Stimulated activated CD4-positive, alpha-beta T cell treated with anti-CD3 and anti-CD28 coated beads, Interleukin-4, amount 100 ng/mL, for 1 hour (primary cell): ENCODE measurements around the gene RBFOX1.

Source experiments
- DNase-seq: peaks from one replicate; pipeline ENCODE4 v3.0.0-alpha.2; 2020

The RBFOX1 gene

DNA sequence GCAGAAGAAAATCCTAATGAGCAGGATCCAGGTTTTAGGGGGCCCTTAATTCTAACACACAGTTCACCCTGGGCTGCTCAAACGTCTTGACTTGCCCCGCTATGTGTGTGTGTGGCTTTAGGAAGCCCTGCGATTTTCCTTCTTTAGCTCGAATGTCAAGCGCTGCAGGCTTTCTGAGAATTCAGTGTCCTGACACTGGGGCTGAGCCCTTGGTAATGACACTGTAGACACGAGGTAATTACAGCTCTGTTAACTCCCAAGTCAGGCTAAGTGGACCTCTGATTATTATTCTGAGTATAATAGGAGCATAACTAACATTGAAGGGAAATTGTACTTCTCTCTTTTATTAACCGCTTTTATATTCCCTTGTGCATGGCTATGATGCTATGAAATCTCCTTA, 202.1 kb downstream of the RBFOX1 start:
- DNase-seq, result no peak

- no peak for DNase-seq
Measured at GRCh38 chr16:7541026-7541425, 208.4 kb downstream of the RBFOX1 start.

- DNase-seq, result no peak
Measured at GRCh38 chr16:7545251-7545650, 212.6 kb downstream of the RBFOX1 start.

DNA sequence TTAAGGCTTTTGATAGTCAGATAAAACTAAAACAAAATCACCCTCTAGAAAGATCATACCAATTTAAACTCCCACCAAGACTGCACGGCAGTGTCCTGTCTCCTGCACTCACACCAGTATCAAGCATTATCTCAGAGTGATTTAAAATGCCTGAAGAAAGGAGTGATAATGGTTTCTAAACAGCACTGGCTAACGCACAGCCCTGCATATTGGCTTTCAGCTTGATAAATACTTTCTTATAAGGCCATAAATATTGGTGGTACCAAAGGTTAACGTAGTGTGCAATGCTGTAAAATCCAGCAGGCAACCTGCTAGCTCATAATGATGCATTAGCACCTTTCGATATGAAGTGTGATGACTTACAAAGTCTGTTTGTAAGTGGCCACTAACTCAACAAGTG, 214.3 kb downstream of the RBFOX1 start:
- DNase-seq, result no peak

GRCh38 chr16:7547736-7548135, 215.1 kb downstream of the RBFOX1 start:
- no peak for DNase-seq

- DNase-seq, result no peak
Measured at GRCh38 chr16:7548796-7549318, 216.2 kb downstream of the RBFOX1 start.

DNA sequence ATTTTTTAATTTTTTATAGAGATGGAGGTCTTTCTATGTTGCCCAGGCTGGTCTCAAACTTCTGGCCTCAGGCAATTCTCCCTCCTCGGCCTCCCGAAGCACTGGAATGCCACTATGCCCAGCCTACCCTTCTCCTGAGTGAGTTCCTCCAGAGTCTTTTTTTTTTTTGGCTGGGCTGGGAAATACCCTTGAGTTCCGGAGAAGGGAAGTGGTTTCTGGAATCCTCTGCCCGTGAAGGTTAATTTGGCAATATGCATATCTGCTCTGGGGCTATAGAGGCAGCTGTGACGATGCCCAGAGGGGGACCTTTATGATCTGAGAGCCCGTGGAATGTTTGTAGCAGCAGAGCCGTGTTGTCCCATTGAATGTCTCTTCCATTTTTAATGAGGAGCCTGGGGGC, 217.5 kb downstream of the RBFOX1 start:
- no peak for DNase-seq

DNA sequence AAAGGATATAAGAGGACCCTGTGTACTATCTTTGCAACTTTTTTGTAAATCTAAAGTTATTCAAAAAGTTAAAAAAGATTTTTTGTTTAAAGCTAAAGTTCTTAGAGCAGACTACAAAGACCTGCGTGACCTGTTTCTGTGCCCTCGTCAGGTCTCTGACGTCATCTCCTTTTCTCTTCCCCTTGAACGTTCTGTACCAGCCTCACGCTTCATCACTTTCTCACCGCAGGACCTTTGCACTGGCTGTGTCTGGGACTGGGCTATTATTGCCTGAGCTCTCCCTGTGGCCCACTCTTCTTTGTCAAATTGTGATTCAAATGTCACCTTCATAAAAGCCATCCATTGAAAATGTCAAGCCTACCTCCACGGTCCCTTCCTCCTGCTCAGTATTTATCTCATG, 222.8 kb downstream of the RBFOX1 start:
- DNase-seq, result no peak

DNA sequence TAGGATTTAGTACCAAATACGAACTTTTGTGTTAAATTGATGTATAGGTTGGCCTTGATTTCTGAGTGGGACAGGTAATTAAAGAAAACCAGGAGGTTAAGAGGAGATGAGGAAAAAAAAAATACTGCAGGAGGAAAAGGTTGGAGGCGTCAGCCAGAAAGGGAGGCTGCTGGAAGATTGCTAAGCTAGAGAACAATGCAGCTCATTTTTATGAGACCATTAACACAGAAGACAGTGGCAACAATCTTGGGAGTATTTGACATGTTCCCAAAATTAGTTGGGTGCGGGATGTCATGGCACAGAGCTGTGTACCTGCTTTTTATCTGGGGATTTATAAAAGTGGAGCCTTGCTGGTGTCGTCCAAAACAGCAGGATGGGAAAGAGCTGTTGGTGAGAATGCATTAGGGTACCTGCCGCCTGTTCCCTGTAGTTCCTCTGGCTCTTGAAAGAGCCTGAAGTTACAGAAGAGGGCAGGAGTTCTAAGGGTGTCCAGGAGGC, 229.3 kb downstream of the RBFOX1 start:
- no peak for DNase-seq

GRCh38 chr16:7566360-7566759, 233.7 kb downstream of the RBFOX1 start:
- no peak for DNase-seq

GRCh38 chr16:7571366-7571765, 238.7 kb downstream of the RBFOX1 start:
- DNase-seq, result no peak

DNA sequence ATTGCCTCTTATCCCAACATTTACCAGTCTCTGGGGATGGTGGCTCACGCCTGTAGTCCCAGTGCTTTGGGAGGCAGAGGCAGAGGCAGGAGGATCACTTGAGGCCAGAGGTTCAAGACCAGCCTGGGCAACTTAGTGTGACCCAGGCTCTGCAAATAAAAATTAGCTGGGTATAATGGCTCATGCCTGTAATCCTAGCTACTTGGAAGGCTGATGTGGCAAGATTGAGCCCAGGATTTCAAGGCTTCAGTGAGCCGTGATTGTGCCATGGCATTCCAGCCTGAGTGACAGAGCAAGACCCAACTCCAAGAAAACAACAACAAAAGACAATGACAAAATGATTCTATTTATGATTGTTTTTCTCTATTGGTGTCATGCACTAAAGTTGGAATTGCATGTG, 244.9 kb downstream of the RBFOX1 start:
- no peak for DNase-seq

- no peak for DNase-seq
Measured at GRCh38 chr16:7579454-7579853, 246.8 kb downstream of the RBFOX1 start.

DNA sequence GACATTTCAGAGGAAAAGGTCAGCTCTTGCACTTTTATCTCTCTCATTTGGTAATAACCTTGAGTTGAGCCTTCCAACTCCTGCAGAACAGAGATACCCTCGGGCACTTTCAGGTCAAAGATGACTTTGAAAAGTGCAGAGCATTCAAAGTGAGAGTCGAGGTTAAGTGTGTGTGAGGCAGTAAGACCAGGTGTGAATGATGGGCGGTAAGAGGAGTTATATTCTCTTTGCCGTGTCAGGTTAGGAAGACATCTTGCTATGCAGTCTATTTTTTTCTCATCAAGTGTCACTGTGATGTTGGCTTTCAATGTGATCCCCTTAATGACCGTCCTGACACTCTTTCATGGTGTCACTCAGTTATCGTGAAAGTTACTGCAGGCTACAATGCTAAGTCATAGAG, 248.5 kb downstream of the RBFOX1 start:
- DNase-seq, result no peak

DNA sequence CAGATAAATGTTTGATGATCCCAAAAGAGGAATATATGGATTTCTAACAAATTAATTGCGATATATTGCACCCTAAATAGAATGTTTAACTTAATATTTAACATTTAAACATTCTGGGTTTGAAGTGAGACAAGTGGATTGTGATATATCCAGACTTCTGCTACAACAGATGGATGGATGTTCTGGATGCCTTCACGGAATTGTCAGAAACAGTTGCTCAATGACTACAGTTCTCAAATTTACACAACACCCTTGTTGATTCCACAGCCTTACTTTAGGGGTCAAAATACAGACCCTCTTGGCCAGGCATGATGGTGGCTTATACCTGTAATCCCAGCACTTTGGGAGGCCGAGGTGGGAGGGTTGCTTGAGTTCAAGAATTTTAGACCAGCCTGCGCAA, 250.8 kb downstream of the RBFOX1 start:
- no peak for DNase-seq

DNA sequence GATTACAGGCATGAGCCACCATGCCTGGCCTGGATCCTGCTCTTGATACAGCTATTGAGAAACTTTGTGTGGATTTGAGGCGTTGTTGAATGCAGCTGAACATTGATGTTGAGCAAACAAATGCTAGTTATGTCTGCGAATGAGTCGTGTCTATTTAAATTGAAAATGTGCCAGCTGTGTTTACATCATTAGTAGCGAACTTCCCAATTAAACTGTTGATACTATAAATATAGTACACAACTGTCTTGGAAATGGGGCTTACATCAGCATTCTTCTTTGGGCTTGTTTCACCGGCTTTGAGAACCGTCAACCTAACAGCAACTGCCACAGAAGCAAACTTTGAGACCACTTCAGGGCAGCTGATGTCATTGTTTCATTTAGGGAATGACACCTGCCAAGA, 251.9 kb downstream of the RBFOX1 start:
- no peak for DNase-seq

DNA sequence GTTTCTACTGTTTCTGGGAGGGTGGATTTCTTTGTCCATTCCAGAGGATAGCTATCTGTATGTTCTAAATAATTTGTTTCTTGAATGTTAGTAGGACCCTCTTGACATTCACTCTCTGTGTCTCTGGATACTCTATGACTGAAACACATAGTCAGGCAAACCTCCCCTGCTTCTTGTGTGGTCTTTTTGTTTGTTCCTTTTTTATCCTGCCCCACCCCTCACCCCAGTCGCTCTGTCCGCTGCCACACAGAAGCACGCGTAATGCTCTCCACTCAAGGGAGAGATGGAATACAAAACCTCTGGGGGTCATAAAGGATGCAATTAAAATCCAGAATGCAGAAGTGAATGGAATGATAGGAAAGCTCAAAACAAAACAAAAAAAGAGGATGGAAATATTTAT, 253.1 kb downstream of the RBFOX1 start:
- DNase-seq, result no peak

DNA sequence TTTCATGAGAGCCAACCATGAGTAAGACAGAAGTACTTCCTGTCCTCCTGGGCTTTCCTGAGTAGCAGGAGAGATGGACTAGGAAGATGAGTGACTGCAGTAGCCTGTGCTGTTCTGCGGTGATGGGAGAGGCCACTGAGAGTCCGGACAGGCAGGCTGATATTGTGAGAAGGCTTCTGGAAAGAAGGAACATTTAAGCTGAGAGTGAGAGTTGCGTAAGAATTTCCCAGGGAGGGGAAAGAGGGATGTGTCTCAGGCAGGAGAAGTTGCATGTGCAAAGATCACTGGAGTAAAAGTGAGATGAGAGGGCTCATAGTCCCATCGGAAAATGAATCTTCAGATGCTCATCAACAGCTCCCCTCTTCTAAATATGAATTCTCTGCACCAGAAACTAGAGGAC, 258.3 kb downstream of the RBFOX1 start:
- no peak for DNase-seq

- no peak for DNase-seq
Measured at GRCh38 chr16:7596308-7596707, 263.7 kb downstream of the RBFOX1 start.

GRCh38 chr16:7597677-7598076, 265.0 kb downstream of the RBFOX1 start:
- no peak for DNase-seq

DNA sequence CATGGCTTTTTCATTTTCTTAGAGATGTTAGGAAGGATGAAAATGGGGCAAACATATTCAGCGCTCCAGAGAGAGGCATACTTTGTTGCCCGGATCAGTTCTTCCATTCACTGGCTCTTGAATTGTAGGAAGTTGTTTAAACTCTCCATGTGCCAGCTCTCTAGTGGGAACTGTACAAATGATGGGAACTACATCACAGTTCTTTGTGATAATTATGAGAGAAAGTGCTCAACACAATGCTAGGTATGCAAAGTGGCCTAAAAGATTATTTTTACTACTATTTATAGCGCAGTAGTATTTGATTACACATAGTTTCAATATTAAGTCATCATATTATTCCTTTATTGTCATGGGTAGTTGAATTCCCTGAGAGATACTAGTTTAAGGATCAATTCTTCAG, 268.5 kb downstream of the RBFOX1 start:
- DNase-seq, result no peak

- DNase-seq, result no peak
Measured at GRCh38 chr16:7602291-7602950, 269.8 kb downstream of the RBFOX1 start.

GRCh38 chr16:7605812-7606211, 273.2 kb downstream of the RBFOX1 start:
- DNase-seq, result no peak

DNA sequence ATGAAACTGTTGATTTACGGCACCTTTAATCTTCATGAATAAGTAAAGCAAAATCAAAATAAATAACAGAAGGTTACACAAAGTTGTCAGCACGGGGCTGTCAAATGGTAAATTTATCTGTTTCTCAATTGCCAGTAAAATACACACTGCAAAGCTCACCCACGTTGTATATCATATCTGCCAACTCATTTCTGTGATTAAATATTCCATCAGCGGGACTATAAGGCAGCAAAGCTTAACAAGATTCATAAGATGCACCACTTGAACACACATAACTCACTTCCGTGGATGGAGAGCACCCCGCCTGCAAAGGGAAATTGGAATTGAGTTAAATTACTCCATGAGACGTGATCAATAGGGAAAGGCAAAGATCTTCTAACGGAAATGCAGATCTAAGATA, 280.0 kb downstream of the RBFOX1 start:
- no peak for DNase-seq

GRCh38 chr16:7613518-7613917, 280.9 kb downstream of the RBFOX1 start:
- no peak for DNase-seq
